IMR-90 (cell line): ENCODE results near the gene NPRL2. TPM values are rescaled to one million over a fixed set of nuclear protein-coding genes. Genes with fewer than 3 reads are reported as not detected.

Experiments used
- ATAC-seq: fragments of 200-7000 bp; cut with Tn5 transposase; 2 replicates; pipeline ENCODE4 v1.9.1; 2020; ENCODE audit warnings: low read depth, mild to moderate bottlenecking, moderate library complexity
- BruUV-seq: library from RNA; stranded (reverse); fragments of 400-500 nt; replicated peaks from 2 replicates; lab custom pipeline; 2021; lab: Mats Ljungman, UMichigan
- CTCF ChIA-PET: fragments of 300-600 bp; formaldehyde crosslinking; extraction: SDS; loops from one replicate; lab custom pipeline; 2021; ENCODE audit warnings: antibody characterized with exemption; lab: Yijun Ruan, JAX
- POLR2A ChIA-PET: fragments of 300-600 bp; sonication (Branson Sonifier 250); formaldehyde crosslinking; loops from one replicate; lab custom pipeline; 2022; ENCODE audit warnings: antibody characterized with exemption; ENCODE audit not compliant: unreplicated experiment; lab: Charles Lee
- DNase-seq: peaks from one replicate; pipeline ENCODE4 v3.0.0; 2013
- H2AFZ ChIP-seq: replicated peaks from 2 replicates; pipeline ENCODE3; 2013; ENCODE audit warnings: low read length, mild to moderate bottlenecking; ENCODE audit not compliant: poor library complexity
- H2AK5ac ChIP-seq: 2 replicates; pipeline ENCODE4 v1.6.1; 2013; ENCODE audit warnings: low read depth, low read length, inconsistent platforms
- H2AK9ac ChIP-seq: replicated peaks from 2 replicates; pipeline ENCODE3; 2013; ENCODE audit warnings: mild to moderate bottlenecking, low read depth, low read length, moderate library complexity; ENCODE audit not compliant: poor library complexity
- H2BK120ac ChIP-seq: 2 replicates; pipeline ENCODE4 v1.6.1; 2013; ENCODE audit warnings: low read depth, low read length, inconsistent platforms
- H2BK15ac ChIP-seq: 3 replicates; pipeline ENCODE4 v1.6.1; 2013; ENCODE audit warnings: low read depth, low read length, inconsistent platforms
- H2BK20ac ChIP-seq: 2 replicates; pipeline ENCODE4 v1.6.1; 2013; ENCODE audit warnings: low read depth, mild to moderate bottlenecking, inconsistent platforms, low read length, moderate library complexity
- H2BK5ac ChIP-seq: 2 replicates; pipeline ENCODE4 v1.6.1; 2013; ENCODE audit warnings: mild to moderate bottlenecking, low read depth, low read length, inconsistent platforms; ENCODE audit not compliant: poor library complexity, severe bottlenecking
- H3K14ac ChIP-seq: replicated peaks from 2 replicates; pipeline ENCODE4 v1.6.1; 2013; ENCODE audit warnings: low read depth, low read length, inconsistent platforms
- H3K18ac ChIP-seq: 2 replicates; pipeline ENCODE4 v1.6.1; 2013; ENCODE audit warnings: low read depth, low read length, control low read depth
- H3K23ac ChIP-seq: 2 replicates; pipeline ENCODE4 v1.6.1; 2013; ENCODE audit warnings: low read depth, low read length, inconsistent platforms
- H3K27ac ChIP-seq: 2 replicates; pipeline ENCODE4 v1.5.1; 2013; ENCODE audit warnings: mild to moderate bottlenecking, control low read depth, low read length; ENCODE audit not compliant: insufficient read depth
- H3K27me3 ChIP-seq: 2 replicates; pipeline ENCODE4 v1.6.1; 2013; ENCODE audit warnings: low read length; ENCODE audit not compliant: control insufficient read depth, insufficient read depth
- H3K36me3 ChIP-seq: 2 replicates; pipeline ENCODE4 v1.6.1; 2013; ENCODE audit warnings: low read length, mixed read lengths; ENCODE audit not compliant: control insufficient read depth, insufficient read depth
- H3K4ac ChIP-seq: 2 replicates; pipeline ENCODE4 v1.6.1; 2013; ENCODE audit warnings: low read depth, low read length, inconsistent platforms
- H3K4me1 ChIP-seq: 2 replicates; pipeline ENCODE4 v1.6.1; 2013; ENCODE audit warnings: low read length, mixed read lengths; ENCODE audit not compliant: control insufficient read depth, insufficient read depth
- H3K4me2 ChIP-seq: 2 replicates; pipeline ENCODE4 v1.6.1; 2013; ENCODE audit warnings: low read depth, mild to moderate bottlenecking, control low read depth, low read length, moderate library complexity
- H3K4me3 ChIP-seq: 2 replicates; pipeline ENCODE4 v1.5.1; 2013; ENCODE audit warnings: low read depth, mild to moderate bottlenecking, control low read depth, low read length, moderate library complexity; ENCODE audit not compliant: insufficient read depth
- H3K56ac ChIP-seq: 2 replicates; pipeline ENCODE4 v1.6.1; 2013; ENCODE audit warnings: low read length, inconsistent platforms; ENCODE audit not compliant: insufficient read depth; ENCODE audit errors: extremely low read depth
- H3K79me1 ChIP-seq, 2 experiments: 2 replicates each; pipeline ENCODE4 v1.6.1; 2013; ENCODE audit warnings: low read length in 2 of 2, inconsistent platforms in 1 of 2, low read depth in 1 of 2
- H3K9ac ChIP-seq: 2 replicates; pipeline ENCODE4 v1.6.1; 2013; ENCODE audit warnings: low read depth, low read length, control low read depth
- H3K9me1 ChIP-seq: 2 replicates; pipeline ENCODE4 v1.6.1; 2013; ENCODE audit warnings: low read length, inconsistent platforms; ENCODE audit not compliant: insufficient read depth
- H3K9me3 ChIP-seq: 2 replicates; pipeline ENCODE4 v1.6.1; 2013; ENCODE audit warnings: low read length; ENCODE audit not compliant: control insufficient read depth, insufficient read depth
- H4K20me1 ChIP-seq: 2 replicates; pipeline ENCODE4 v1.6.1; 2013; ENCODE audit warnings: low read length, inconsistent platforms; ENCODE audit not compliant: insufficient read depth
- H4K5ac ChIP-seq: 2 replicates; pipeline ENCODE4 v1.6.1; 2013; ENCODE audit warnings: mild to moderate bottlenecking, low read depth, low read length, control low read depth
- H4K8ac ChIP-seq, 2 experiments: 2 replicates each; pipeline ENCODE4 v1.6.1; 2013; ENCODE audit warnings: low read depth in 2 of 2, low read length in 2 of 2, control low read depth in 1 of 2, inconsistent platforms in 1 of 2
- H4K91ac ChIP-seq: 2 replicates; pipeline ENCODE4 v1.6.1; 2013; ENCODE audit warnings: low read depth, low read length, inconsistent platforms; ENCODE audit not compliant: insufficient read depth
- CTCF ChIP-seq: conservative IDR thresholded peaks from 2 replicates; pipeline ENCODE4 v1.5.1; 2012; ENCODE audit warnings: mild to moderate bottlenecking, low read depth, low read length, improper control_type of control experiment
- ELK1 ChIP-seq: fragments of 150-350 bp; IDR thresholded peaks from 2 replicates; pipeline ENCODE4 v1.6.1; 2016; ENCODE audit warnings: low read depth, mild to moderate bottlenecking, low read length, moderate library complexity, borderline replicate concordance
- MXI1 ChIP-seq: IDR thresholded peaks from 2 replicates; pipeline ENCODE4 v1.6.1; 2012; ENCODE audit warnings: low read depth, mild to moderate bottlenecking, low read length, moderate library complexity, borderline replicate concordance
- NFE2L2 ChIP-seq: fragments of 150-350 bp; IDR thresholded peaks from 2 replicates; pipeline ENCODE4 v1.6.1; 2016; ENCODE audit warnings: low read depth, mild to moderate bottlenecking, low read length
- RAD21 ChIP-seq: IDR thresholded peaks from 2 replicates; pipeline ENCODE4 v1.6.1; 2012; ENCODE audit warnings: low read length, improper control_type of control experiment
- RFX5 ChIP-seq: IDR thresholded peaks from 2 replicates; pipeline ENCODE4 v1.8.0; 2012; ENCODE audit warnings: low read depth, mild to moderate bottlenecking, low read length, moderate library complexity
- WGBS, 2 experiments: methylation state at CpG; one replicate each; pipeline versions ENCODE4 v1.1.5 to v1.1.7; 2013; ENCODE audit warnings: missing lambda C conversion rate in 2 of 2; ENCODE audit not compliant: insufficient read length in 1 of 2; ENCODE audit errors: extremely low coverage in 2 of 2; 5-methylcytosine and 5-hydroxymethylcytosine counted together
- dilution Hi-C: fragments of 300-500 bp; cut with HindIII; formaldehyde crosslinking; loops from one replicate; pipeline ENCODE4 v1.14.3; 2018; ENCODE audit warnings: low sequenced_read_pairs; ENCODE audit not compliant: unreplicated experiment
- in situ Hi-C: fragments of 300-500 bp; cut with MboI; formaldehyde crosslinking; loops from 3 replicates; pipeline ENCODE4 v1.14.3; 2019; ENCODE audit warnings: low sequenced_read_pairs, inconsistent platforms, mixed read lengths
- intact Hi-C: fragments of 100-400 bp; cut with micrococcal nuclease; formaldehyde crosslinking; loops from 2 replicates; pipeline ENCODE4 v1.10.0; 2022
- polyA plus RNA-seq, 3 experiments: library from polyadenylated mRNA; depleted of rRNA; stranded (reverse); fragments of >200 nt; gene quantifications; 2 replicates each; pipeline ENCODE4 v1.2.3, GENCODE V29; 2012; ENCODE audit warnings: low replicate concordance in 1 of 3
- total RNA-seq: library from RNA; depleted of rRNA; stranded (reverse); fragments of >200 nt; gene quantifications from 2 replicates; pipeline ENCODE4 v1.2.3, GENCODE V29; 2012

NPRL2 gene
- total and polyA plus RNA-seq, 2 of the 4 experiments (the other 2 are of a cell fraction): 38.3 to 38.7 TPM

- H3K79me1 ChIP-seq: no peaks in the 10 kb centered on the region
- CTCF ChIA-PET: no interaction called here
- no peak for DNase-seq
- no peak overlapping the region for H2AK9ac ChIP-seq
- no peak overlapping the region for H2AK5ac ChIP-seq
- H3K9me1 ChIP-seq: no peaks in the 10 kb centered on the region
- H4K5ac ChIP-seq: no peak overlapping the region
- peak; percentile 64 for ATAC-seq
- H3K56ac ChIP-seq: no peak overlapping the region
- no peak overlapping the region for H3K4ac ChIP-seq
- no peak overlapping the region for H3K14ac ChIP-seq
- in situ Hi-C loops (no loop called here), dilution Hi-C loops (no loop called here), intact Hi-C loops (no loop called here)
- H3K27me3 ChIP-seq: peaks cover 63% of the 10 kb centered on the region
- POLR2A ChIA-PET: no interaction called here
- H2BK120ac ChIP-seq: no peak overlapping the region
- no peak overlapping the region for H2BK15ac ChIP-seq
- 61% methylated on average over 21 of the region's 25 CpGs; no CpG with 5 or more reads in 1 of the 2 experiments for WGBS, 2 experiments
- H3K18ac ChIP-seq: no peak overlapping the region
- H3K36me3 ChIP-seq: no peaks in the 10 kb centered on the region
- no peak overlapping the region for H3K9ac ChIP-seq
- no peak overlapping the region for H3K23ac ChIP-seq
- H3K4me2 ChIP-seq: no peak overlapping the region
- no peaks in the 10 kb centered on the region for H4K20me1 ChIP-seq
- TF ChIP-seq MXI1 (no peak), ELK1 (no peak), CTCF (0 out of 2 replicates have a peak, but pooled peaks have one; percentile 22), RFX5 (no peak), RAD21 (peak; percentile 19; the same call in 1 of the 2 replicates), NFE2L2 (no peak)
- no peak overlapping the region for H2BK5ac ChIP-seq
- H3K4me1 ChIP-seq: no peaks in the 10 kb centered on the region
- no TSS peak for BruUV-seq
- H3K4me3 ChIP-seq: no peak overlapping the region
- H2AFZ ChIP-seq: no peak overlapping the region
- no peak overlapping the region for H4K91ac ChIP-seq
- no peak overlapping the region for H4K8ac ChIP-seq
- H3K9me3 ChIP-seq: no peaks in the 10 kb centered on the region
- H3K27ac ChIP-seq: no peak overlapping the region
- H2BK20ac ChIP-seq: no peak overlapping the region
Measured at GRCh38 chr3:50388016-50388719, 37.6 kb upstream of the NPRL2 start.
